CD4-positive, alpha-beta memory T cell (primary cell): Measurements from ENCODE around the gene BACE2. TPM values are rescaled to one million over a fixed set of nuclear protein-coding genes. Genes with fewer than 3 reads are reported as not detected.

ENCODE experiments used
- CTCF ChIA-PET: fragments of 350-600 bp; sonication (Branson Sonifier 250); formaldehyde crosslinking; loops from one replicate; lab custom pipeline; 2021; ENCODE audit warnings: inconsistent platforms; ENCODE audit not compliant: partially characterized antibody; lab: Charles Lee
- POLR2A ChIA-PET: fragments of 350-600 bp; sonication (Branson Sonifier 250); formaldehyde crosslinking; loops from one replicate; lab custom pipeline; 2021; ENCODE audit not compliant: partially characterized antibody; lab: Charles Lee
- DNase-seq, 5 donors: peaks; one replicate each; pipeline versions ENCODE4 v3.0.0 to v3.0.0-alpha.2; 2020 to 2022; ENCODE audit warnings: mixed read lengths in 1 of 5
- H3K27ac ChIP-seq: one replicate; pipeline ENCODE4 v1.7.0; 2013; ENCODE audit warnings: low read depth, low read length
- H3K27me3 ChIP-seq: 2 replicates; pipeline ENCODE4 v1.7.0; 2013; ENCODE audit warnings: mild to moderate bottlenecking, low read length, moderate library complexity; ENCODE audit not compliant: insufficient read depth
- H3K36me3 ChIP-seq: 2 replicates; pipeline ENCODE4 v1.7.0; 2013; ENCODE audit warnings: mild to moderate bottlenecking, low read length, moderate library complexity; ENCODE audit not compliant: insufficient read depth
- H3K4me1 ChIP-seq: 2 replicates; pipeline ENCODE4 v1.7.0; 2013; ENCODE audit warnings: mild to moderate bottlenecking, low read length, moderate library complexity; ENCODE audit not compliant: insufficient read depth
- H3K4me3 ChIP-seq, 2 donors: one replicate each; pipeline ENCODE4 v1.7.0; 2013; ENCODE audit warnings: low read length in 2 of 2, mild to moderate bottlenecking in 1 of 2
- H3K9me3 ChIP-seq, 2 donors: one replicate each; pipeline ENCODE4 v1.7.0; 2013; ENCODE audit warnings: low read length in 2 of 2, control low read depth in 1 of 2; ENCODE audit not compliant: control insufficient read depth in 1 of 2
- H3K27ac Mint-ChIP-seq, 7 donors: one replicate each; pipeline ENCODE4 v1.8.0; 2020 to 2021; ENCODE audit warnings: mixed read lengths in 7 of 7, mild to moderate bottlenecking in 6 of 7, inconsistent platforms in 3 of 7, moderate library complexity in 3 of 7
- H3K27me3 Mint-ChIP-seq, 2 donors: one replicate each; pipeline ENCODE4 v1.8.0; 2020 to 2021; ENCODE audit warnings: mixed read lengths in 2 of 2
- H3K36me3 Mint-ChIP-seq, 2 donors: one replicate each; pipeline ENCODE4 v1.8.0; 2020 to 2021; ENCODE audit warnings: mixed read lengths in 2 of 2, inconsistent platforms in 1 of 2, mild to moderate bottlenecking in 1 of 2
- H3K4me1 Mint-ChIP-seq, 4 donors: one replicate each; pipeline ENCODE4 v1.8.0; 2020 to 2021; ENCODE audit warnings: mixed read lengths in 4 of 4, mild to moderate bottlenecking in 1 of 4
- H3K4me3 Mint-ChIP-seq, 8 donors: one replicate each; pipeline ENCODE4 v1.8.0; 2020 to 2021; ENCODE audit warnings: mixed read lengths in 8 of 8, mild to moderate bottlenecking in 7 of 8, moderate library complexity in 6 of 8, inconsistent platforms in 3 of 8
- H3K9me3 Mint-ChIP-seq, 8 donors: one replicate each; pipeline ENCODE4 v1.8.0; 2020 to 2021; ENCODE audit warnings: mixed read lengths in 8 of 8, mild to moderate bottlenecking in 5 of 8, inconsistent platforms in 3 of 8, moderate library complexity in 1 of 8
- intact Hi-C: fragments of 100-400 bp; cut with micrococcal nuclease; formaldehyde crosslinking; loops from one replicate; pipeline ENCODE4 v1.15.1; 2023
- polyA plus RNA-seq, 2 donors: library from polyadenylated mRNA; unstranded; fragments of 300-500 nt; fragmentation: Illumina TruSeq; gene quantifications; one replicate each; pipeline ENCODE4 v1.2.3, GENCODE V29; 2021
- total RNA-seq, 2 experiments: library from RNA; stranded (reverse); gene quantifications; one replicate each; pipeline ENCODE4 v1.2.3, GENCODE V29; 2021

BACE2 gene
- total and polyA plus RNA-seq, 4 experiments from 2014 or later, result 0.10 to 0.52 TPM; not detected in 2

DNA sequence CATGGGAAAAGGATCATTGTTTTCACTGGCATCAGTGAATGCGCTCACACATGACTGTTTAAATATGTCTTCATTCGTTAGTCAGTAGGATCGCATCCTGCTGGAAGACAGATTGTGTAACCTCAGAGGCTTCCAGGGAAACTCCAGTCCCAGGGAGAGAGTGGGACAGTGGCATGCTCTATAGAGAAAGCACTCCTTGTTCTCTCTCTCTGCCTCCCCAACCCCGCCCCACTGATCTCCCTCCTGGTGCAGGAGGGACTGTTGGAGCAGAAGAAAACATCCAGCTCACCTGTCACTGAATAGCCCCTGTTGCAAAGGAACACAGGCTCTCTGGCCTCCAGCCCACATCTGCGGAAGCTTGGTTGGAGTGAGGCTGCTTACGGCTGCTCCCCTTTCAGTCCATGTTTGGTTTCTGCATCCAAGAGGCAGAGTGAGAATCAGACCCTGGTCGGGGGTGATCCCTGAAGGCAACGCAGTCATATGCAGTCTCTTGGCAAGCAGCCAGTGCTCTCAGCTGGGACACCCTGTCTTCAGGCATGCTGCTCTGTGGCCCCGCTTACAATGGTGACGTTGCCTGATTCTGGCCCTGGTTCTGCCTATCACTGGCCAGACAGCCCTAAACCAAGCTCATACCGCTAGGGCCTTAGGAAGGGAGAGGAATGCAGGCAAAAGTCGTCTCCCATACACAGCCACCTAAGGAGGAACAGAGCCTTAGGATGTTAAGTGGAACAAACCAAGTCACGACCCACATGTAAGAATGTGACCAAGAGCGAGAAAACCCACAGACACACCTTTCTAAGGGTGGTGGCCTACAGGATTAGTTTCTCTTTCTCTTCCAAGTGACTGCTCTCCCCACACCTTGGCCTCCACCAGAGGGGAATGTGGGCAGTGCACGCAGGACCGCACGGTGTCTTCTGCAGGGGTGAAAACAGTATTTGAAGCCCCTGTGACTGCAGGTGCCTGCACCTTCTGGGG is 39.7 kb downstream of the BACE2 start:
- H3K27me3 Mint-ChIP-seq, result peaks cover 15 to 22% of the 10 kb centered on the region in 2 donors
- no peak for DNase-seq
- H3K4me3 Mint-ChIP-seq, result no peak overlapping the region
- H3K4me1 Mint-ChIP-seq, result no peaks in the 10 kb centered on the region
- H3K36me3 Mint-ChIP-seq, result no peaks in the 10 kb centered on the region
- H3K9me3 Mint-ChIP-seq, result peaks cover 0 to 2% (median 0%) of the 10 kb centered on the region in 8 donors
- H3K27ac Mint-ChIP-seq, result no peak overlapping the region
- H3K4me3 ChIP-seq, result no peak overlapping the region
- intact Hi-C loops, result no loop called here
- CTCF ChIA-PET, result no interaction called here
- H3K4me1 ChIP-seq, result no peaks in the 10 kb centered on the region
- no peaks in the 10 kb centered on the region for H3K9me3 ChIP-seq
- H3K27me3 ChIP-seq, result no peaks in the 10 kb centered on the region
- POLR2A ChIA-PET, result no interaction called here
- H3K27ac ChIP-seq, result no peak overlapping the region
- H3K36me3 ChIP-seq, result no peaks in the 10 kb centered on the region

DNA sequence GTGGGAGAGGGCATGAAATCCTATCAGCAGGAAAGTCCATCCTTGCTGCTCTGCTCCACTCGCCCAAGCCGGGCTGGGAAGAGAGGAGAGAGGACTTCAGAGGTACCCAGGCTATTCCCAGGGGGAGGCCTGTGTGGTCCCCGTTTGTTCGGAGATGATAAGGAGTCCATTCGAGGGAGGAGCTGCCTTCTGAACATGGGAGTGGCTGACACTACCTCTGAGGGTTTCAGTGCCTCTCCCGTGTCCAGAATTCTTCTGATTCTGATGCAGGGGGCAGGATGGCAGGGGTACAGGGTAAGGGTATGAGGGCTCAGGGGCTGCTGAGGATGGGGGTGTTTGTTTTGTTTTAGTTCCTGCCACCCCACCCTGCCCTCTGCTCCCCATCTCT is 40.4 kb downstream of the BACE2 start:
- ChIA-PET POLR2A (no interaction called here), CTCF (no interaction called here)
- Mint-ChIP-seq H3K36me3 (no peaks in the 10 kb centered on the region), H3K4me3 (no peak overlapping the region), H3K27me3 (peaks cover 15 to 19% of the 10 kb centered on the region in 2 donors), H3K27ac (no peak overlapping the region), H3K9me3 (peaks cover 0 to 2% (median 0%) of the 10 kb centered on the region in 8 donors), H3K4me1 (no peaks in the 10 kb centered on the region)
- intact Hi-C loops, result no loop called here
- H3K27ac ChIP-seq, result no peak overlapping the region
- DNase-seq, result no peak
- H3K4me1 ChIP-seq, result no peaks in the 10 kb centered on the region
- no peak overlapping the region for H3K4me3 ChIP-seq
- no peaks in the 10 kb centered on the region for H3K36me3 ChIP-seq
- H3K9me3 ChIP-seq, result no peaks in the 10 kb centered on the region
- H3K27me3 ChIP-seq, result no peaks in the 10 kb centered on the region

DNA sequence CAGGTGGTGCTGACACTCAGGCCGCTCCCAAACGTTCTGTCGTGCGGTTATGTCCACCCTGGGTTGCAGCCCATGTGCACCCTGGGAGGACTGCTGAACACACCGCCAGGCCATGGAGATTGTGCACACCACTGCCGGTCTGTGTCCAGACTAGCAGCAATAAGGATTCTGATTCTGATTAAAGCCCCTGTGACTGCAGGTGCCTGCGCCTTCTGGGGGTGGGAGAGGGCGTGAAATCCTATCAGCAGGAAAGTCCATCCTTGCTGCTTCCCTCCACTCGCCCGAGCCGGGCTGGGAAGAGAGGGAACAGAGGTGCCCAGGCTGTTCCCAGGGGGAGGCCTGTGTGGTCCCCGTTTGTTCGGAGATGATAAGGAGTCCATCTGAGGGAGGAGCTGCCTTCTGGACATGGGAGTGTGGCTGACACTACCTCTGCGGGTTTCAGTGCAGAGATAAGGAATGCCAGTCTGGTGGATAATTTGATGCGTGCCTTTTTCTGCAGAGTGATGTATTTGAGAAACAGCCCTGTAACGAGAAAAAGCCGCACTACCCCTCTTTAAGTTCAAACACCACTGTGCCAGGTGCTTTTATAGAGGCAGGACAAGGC is 41.2 kb downstream of the BACE2 start:
- intact Hi-C loops, result no loop called here
- Histone ChIP-seq H3K27me3 (no peaks in the 10 kb centered on the region), H3K4me3 (no peak overlapping the region), H3K27ac (no peak overlapping the region), H3K36me3 (no peaks in the 10 kb centered on the region), H3K4me1 (no peaks in the 10 kb centered on the region), H3K9me3 (no peaks in the 10 kb centered on the region)
- Mint-ChIP-seq H3K27me3 (peaks cover 12 to 14% of the 10 kb centered on the region in 2 donors), H3K36me3 (no peaks in the 10 kb centered on the region), H3K4me3 (no peak overlapping the region), H3K4me1 (no peaks in the 10 kb centered on the region), H3K27ac (no peak overlapping the region), H3K9me3 (peaks cover 0 to 2% (median 0%) of the 10 kb centered on the region in 8 donors)
- DNase-seq, result no peak
- ChIA-PET POLR2A (no interaction called here), CTCF (no interaction called here)

DNA sequence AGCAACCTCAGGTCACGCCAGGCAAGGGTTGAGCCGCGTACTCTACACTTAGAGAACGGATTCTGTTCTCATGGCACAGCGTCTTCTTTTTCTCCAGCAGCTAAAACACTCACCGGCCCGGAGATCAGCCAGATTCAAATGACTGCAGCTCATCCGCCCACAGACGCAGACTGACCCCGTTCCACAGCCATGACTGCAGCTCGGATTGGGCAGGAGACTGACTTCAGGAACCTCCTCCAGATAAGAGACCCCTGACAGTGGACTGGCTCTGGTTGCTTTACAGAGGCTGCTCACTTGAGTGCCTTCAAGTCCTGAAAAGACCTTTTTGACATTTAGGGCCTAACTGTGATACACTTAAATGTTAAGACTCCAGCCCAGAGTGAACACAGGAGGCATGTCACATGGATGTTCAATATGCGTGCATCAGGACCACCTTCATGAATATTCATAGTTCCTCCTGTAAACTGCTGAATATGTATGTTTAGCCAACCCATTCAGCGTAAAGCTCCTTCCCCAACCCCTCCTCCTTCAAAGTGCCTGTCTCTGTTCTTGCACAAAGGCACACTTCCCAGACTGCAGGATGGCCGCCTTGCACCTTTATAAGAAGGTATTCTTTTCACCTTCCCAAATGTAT is 42.6 kb downstream of the BACE2 start:
- POLR2A ChIA-PET, result no interaction called here
- CTCF ChIA-PET, result no interaction called here
- DNase-seq, result no peak
- Mint-ChIP-seq H3K27me3 (peaks cover 10 to 14% of the 10 kb centered on the region in 2 donors), H3K9me3 (peaks cover 0 to 2% (median 0%) of the 10 kb centered on the region in 8 donors), H3K4me1 (no peaks in the 10 kb centered on the region), H3K27ac (no peak overlapping the region), H3K36me3 (no peaks in the 10 kb centered on the region), H3K4me3 (no peak overlapping the region)
- Histone ChIP-seq H3K27me3 (no peaks in the 10 kb centered on the region), H3K27ac (no peak overlapping the region), H3K4me3 (no peak overlapping the region), H3K4me1 (no peaks in the 10 kb centered on the region), H3K9me3 (no peaks in the 10 kb centered on the region), H3K36me3 (no peaks in the 10 kb centered on the region)
- intact Hi-C loops, result no loop called here

DNA sequence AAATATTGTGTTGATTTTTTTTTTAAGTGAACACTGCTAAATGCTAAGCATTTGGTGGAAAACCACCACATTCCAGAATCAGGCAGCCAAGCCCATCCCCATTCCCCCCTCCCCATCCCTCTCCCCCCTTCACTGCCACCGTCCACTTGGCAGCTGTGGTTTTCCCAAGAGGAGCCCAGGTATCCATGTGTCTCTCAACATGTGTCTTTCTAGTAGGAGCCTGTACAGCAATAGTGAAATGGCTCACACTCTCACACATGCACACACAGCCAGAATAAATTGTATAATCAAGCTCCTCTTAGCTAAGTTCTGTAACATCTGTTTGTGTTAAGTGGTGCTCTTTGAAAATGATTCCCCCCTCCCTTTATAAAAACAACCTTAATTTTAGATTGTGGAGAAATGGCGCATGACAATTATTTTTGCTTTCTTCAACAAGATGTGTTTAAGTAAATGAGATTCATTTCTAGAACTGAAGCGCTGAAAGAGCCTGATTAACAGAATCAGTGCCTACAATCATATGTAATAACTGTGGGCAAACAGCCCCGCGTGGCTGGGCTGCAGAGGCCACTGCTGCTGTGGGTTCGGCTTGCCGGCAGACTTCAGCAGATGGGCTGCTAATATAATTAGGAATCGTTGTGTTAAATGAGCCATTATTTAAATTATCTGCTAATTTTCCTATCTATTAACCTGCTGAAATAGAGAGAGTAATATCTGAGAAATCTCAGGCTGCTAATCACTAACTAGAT is 43.3 kb downstream of the BACE2 start:
- H3K27ac Mint-ChIP-seq, result no peak overlapping the region
- CTCF ChIA-PET, result no interaction called here

DNA sequence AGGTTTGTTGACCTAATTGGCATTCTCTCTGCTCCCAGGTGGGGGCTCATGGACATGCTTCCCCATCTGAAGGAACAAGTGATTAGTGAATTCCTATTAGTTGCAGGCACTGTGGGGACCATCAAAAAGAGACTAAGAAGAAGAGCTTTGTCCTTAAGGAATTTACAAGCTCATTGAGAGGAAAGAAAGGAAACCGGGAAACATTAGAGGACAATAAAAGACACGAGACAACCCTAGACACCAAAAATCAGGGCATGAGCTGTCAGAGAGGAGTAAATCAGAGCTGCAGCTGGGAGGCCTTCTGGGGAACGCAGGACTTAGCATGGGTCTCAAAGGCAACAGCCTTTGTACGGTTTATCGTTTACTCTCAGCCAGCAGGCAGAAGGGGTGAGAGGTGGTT is 45.1 kb downstream of the BACE2 start:
- intact Hi-C loops, result no loop called here

More for the DNA sequence above, 43.3 kb downstream of the BACE2 start:
- Histone ChIP-seq H3K4me1 (no peaks in the 10 kb centered on the region), H3K4me3 (no peak overlapping the region), H3K27ac (no peak overlapping the region), H3K9me3 (no peaks in the 10 kb centered on the region), H3K27me3 (no peaks in the 10 kb centered on the region), H3K36me3 (no peaks in the 10 kb centered on the region)
- DNase-seq, result no peak
- POLR2A ChIA-PET, result no interaction called here
- H3K4me1 Mint-ChIP-seq, result peaks cover 0 to 1% (median 0%) of the 10 kb centered on the region in 4 donors
- peaks cover 12 to 17% of the 10 kb centered on the region in 2 donors for H3K27me3 Mint-ChIP-seq
- H3K9me3 Mint-ChIP-seq, result peaks cover 0 to 2% (median 0%) of the 10 kb centered on the region in 8 donors
- no peak overlapping the region for H3K4me3 Mint-ChIP-seq
- H3K36me3 Mint-ChIP-seq, result no peaks in the 10 kb centered on the region
- intact Hi-C loops, result no loop called here

More for the DNA sequence above, 45.1 kb downstream of the BACE2 start:
- no peak overlapping the region for H3K4me3 ChIP-seq
- H3K27me3 ChIP-seq, result no peaks in the 10 kb centered on the region
- peaks cover 0 to 1% (median 0%) of the 10 kb centered on the region in 4 donors for H3K4me1 Mint-ChIP-seq
- no peaks in the 10 kb centered on the region for H3K4me1 ChIP-seq
- no peaks in the 10 kb centered on the region for H3K36me3 ChIP-seq
- no peaks in the 10 kb centered on the region for H3K9me3 ChIP-seq
- no peak overlapping the region for H3K4me3 Mint-ChIP-seq
- no peak for DNase-seq
- peaks cover 12 to 16% of the 10 kb centered on the region in 2 donors for H3K27me3 Mint-ChIP-seq
- ChIA-PET POLR2A (no interaction called here), CTCF (no interaction called here)
- H3K36me3 Mint-ChIP-seq, result no peaks in the 10 kb centered on the region
- H3K27ac ChIP-seq, result no peak overlapping the region
- H3K27ac Mint-ChIP-seq, result no peak overlapping the region
- peaks cover 0 to 2% (median 0%) of the 10 kb centered on the region in 8 donors for H3K9me3 Mint-ChIP-seq
